GM23338 (cell line): ENCODE measurements around the gene SH3GL3. TPM values are rescaled to one million over a fixed set of nuclear protein-coding genes. Genes with fewer than 3 reads are reported as not detected.

Source experiments
- ATAC-seq: fragments of 200-7000 bp; cut with Tn5 transposase; 3 replicates; pipeline ENCODE4 v1.9.1; 2020
- DNase-seq: peaks from one replicate; pipeline ENCODE4 v3.0.0-alpha.2; 2015; ENCODE audit warnings: low spot score
- H2AFZ ChIP-seq: fragments of 200-600 bp; sonication (generic); 2 replicates; pipeline ENCODE4 v1.8.0; 2016; ENCODE audit warnings: antibody characterized with exemption, mild to moderate bottlenecking, moderate library complexity
- H3F3A ChIP-seq: fragments of 200-600 bp; sonication (generic); replicated peaks from 2 replicates; pipeline ENCODE4 v1.8.0; 2017; ENCODE audit warnings: antibody characterized with exemption, mixed run types, low read depth
- H3K27ac ChIP-seq: fragments of 200-600 bp; sonication (generic); 2 replicates; pipeline ENCODE4 v1.6.1; 2016; ENCODE audit warnings: low read depth
- H3K27me3 ChIP-seq: fragments of 200-600 bp; sonication (generic); 2 replicates; pipeline ENCODE4 v1.8.0; 2016; ENCODE audit warnings: mild to moderate bottlenecking, mixed run types, moderate library complexity; ENCODE audit not compliant: insufficient read depth
- H3K36me3 ChIP-seq: fragments of 200-600 bp; sonication (generic); 2 replicates; pipeline ENCODE4 v1.8.0; 2016; ENCODE audit warnings: mild to moderate bottlenecking; ENCODE audit not compliant: insufficient read depth
- H3K4me1 ChIP-seq: fragments of 200-600 bp; sonication (generic); 2 replicates; pipeline ENCODE4 v1.8.0; 2016; ENCODE audit warnings: mild to moderate bottlenecking, moderate library complexity; ENCODE audit not compliant: insufficient read depth
- H3K4me2 ChIP-seq: fragments of 200-600 bp; sonication (generic); 2 replicates; pipeline ENCODE4 v1.7.1; 2017; ENCODE audit warnings: mixed run types
- H3K4me3 ChIP-seq: fragments of 200-600 bp; sonication (generic); 2 replicates; pipeline ENCODE4 v1.6.1; 2016; ENCODE audit warnings: mixed run types
- H3K79me2 ChIP-seq: fragments of 200-600 bp; sonication (generic); replicated peaks from 2 replicates; pipeline ENCODE4 v1.8.0; 2017; ENCODE audit warnings: mild to moderate bottlenecking; ENCODE audit not compliant: insufficient read depth
- H3K9me2 ChIP-seq: fragments of 200-600 bp; sonication (generic); 2 replicates; pipeline ENCODE4 v1.8.0; 2017; ENCODE audit not compliant: insufficient read depth
- H4K20me1 ChIP-seq: fragments of 200-600 bp; sonication (generic); replicated peaks from 2 replicates; pipeline ENCODE4 v1.8.0; 2017; ENCODE audit warnings: mild to moderate bottlenecking; ENCODE audit not compliant: insufficient read depth
- H3K27ac Mint-ChIP-seq: 2 replicates; pipeline ENCODE4 v1.8.0; 2020; ENCODE audit warnings: inconsistent platforms, mild to moderate bottlenecking, moderate library complexity, mixed read lengths
- H3K27me3 Mint-ChIP-seq: 3 replicates; pipeline ENCODE4 v1.8.0; 2022; ENCODE audit warnings: low read depth, mild to moderate bottlenecking, moderate library complexity, mixed read lengths, inconsistent platforms; ENCODE audit not compliant: insufficient read depth, poor library complexity
- H3K36me3 Mint-ChIP-seq: 3 replicates; pipeline ENCODE4 v1.8.0; 2021; ENCODE audit warnings: low read depth, mild to moderate bottlenecking, inconsistent platforms, moderate library complexity, mixed read lengths
- H3K4me1 Mint-ChIP-seq: 3 replicates; pipeline ENCODE4 v1.8.0; 2020; ENCODE audit warnings: mild to moderate bottlenecking, inconsistent platforms, mixed read lengths
- H3K4me3 Mint-ChIP-seq: 3 replicates; pipeline ENCODE4 v1.8.0; 2021; ENCODE audit warnings: moderate library complexity, mild to moderate bottlenecking, inconsistent platforms, mixed read lengths
- H3K9me3 Mint-ChIP-seq: 3 replicates; pipeline ENCODE4 v1.8.0; 2020; ENCODE audit warnings: moderate library complexity, mild to moderate bottlenecking, inconsistent platforms, mixed read lengths
- CREB1 ChIP-seq: fragments of 250-450 bp; sonication (Bioruptor Pico); IDR thresholded peaks from 2 replicates; pipeline ENCODE4 v1.5.0; 2020; ENCODE audit warnings: low read depth, mild to moderate bottlenecking, moderate library complexity
- STAT1 ChIP-seq: IDR thresholded peaks from one replicate; pipeline ENCODE4 v1.6.1; 2016; ENCODE audit warnings: antibody characterized with exemption; ENCODE audit not compliant: unreplicated experiment
- polyA plus RNA-seq: library from polyadenylated mRNA; unstranded; fragments of >200 nt; fragmentation: Nextera tagmentation; extraction: Ambion mirVana; gene quantifications from 2 replicates; pipeline ENCODE4 v1.2.1, GENCODE V29; 2016
- total RNA-seq: library from RNA; depleted of rRNA; stranded (reverse); fragments of >200 nt; shearing (Covaris generic); gene quantifications from 2 replicates; pipeline ENCODE4 v1.2.3, GENCODE V29; 2014
- TF ChIP-seq, protein P1 (sequence below): fragments of 250-450 bp; sonication (Bioruptor Pico); IDR thresholded peaks from 2 replicates; pipeline ENCODE4 v1.5.0; 2020; ENCODE audit warnings: mild to moderate bottlenecking, moderate library complexity
- TF ChIP-seq, protein P2 (sequence below): IDR thresholded peaks from 2 replicates; pipeline ENCODE4 v1.6.1; 2016; ENCODE audit warnings: antibody characterized with exemption
- TF ChIP-seq, protein P3 (sequence below): IDR thresholded peaks from one replicate; pipeline ENCODE4 v1.6.1; 2018; ENCODE audit warnings: antibody characterized with exemption; ENCODE audit not compliant: unreplicated experiment

The SH3GL3 gene
- total and polyA plus RNA-seq, 2 experiments from 2014 or later, result 15.9 to 21.1 TPM

GRCh38 chr15:83474578-83474977 is 27.4 kb downstream of the SH3GL3 start:
- no peaks in the 10 kb centered on the region for H4K20me1 ChIP-seq
- H3K4me3 Mint-ChIP-seq, result no peak overlapping the region
- peaks cover 8% of the 10 kb centered on the region; the same call in 1 of the 3 replicates for H3K36me3 Mint-ChIP-seq
- no peaks in the 10 kb centered on the region for H3K27me3 Mint-ChIP-seq
- H3K27ac Mint-ChIP-seq, result peak overlapping the region; percentile 6; the same call in 1 of the 2 replicates
- no peak overlapping the region for H3K4me2 ChIP-seq
- H2AFZ ChIP-seq, result no peak overlapping the region
- H3K9me3 Mint-ChIP-seq, result peaks cover 7% of the 10 kb centered on the region; the same call in 2 of the 3 replicates
- H3K4me3 ChIP-seq, result no peak overlapping the region
- H3K4me1 Mint-ChIP-seq, result peaks cover 24% of the 10 kb centered on the region
- ATAC-seq (no peak), DNase-seq (no peak)
- H3K79me2 ChIP-seq, result no peaks in the 10 kb centered on the region
- TF ChIP-seq STAT1 (no peak), CREB1 (no peak)
- TF ChIP-seq, protein P1, sequence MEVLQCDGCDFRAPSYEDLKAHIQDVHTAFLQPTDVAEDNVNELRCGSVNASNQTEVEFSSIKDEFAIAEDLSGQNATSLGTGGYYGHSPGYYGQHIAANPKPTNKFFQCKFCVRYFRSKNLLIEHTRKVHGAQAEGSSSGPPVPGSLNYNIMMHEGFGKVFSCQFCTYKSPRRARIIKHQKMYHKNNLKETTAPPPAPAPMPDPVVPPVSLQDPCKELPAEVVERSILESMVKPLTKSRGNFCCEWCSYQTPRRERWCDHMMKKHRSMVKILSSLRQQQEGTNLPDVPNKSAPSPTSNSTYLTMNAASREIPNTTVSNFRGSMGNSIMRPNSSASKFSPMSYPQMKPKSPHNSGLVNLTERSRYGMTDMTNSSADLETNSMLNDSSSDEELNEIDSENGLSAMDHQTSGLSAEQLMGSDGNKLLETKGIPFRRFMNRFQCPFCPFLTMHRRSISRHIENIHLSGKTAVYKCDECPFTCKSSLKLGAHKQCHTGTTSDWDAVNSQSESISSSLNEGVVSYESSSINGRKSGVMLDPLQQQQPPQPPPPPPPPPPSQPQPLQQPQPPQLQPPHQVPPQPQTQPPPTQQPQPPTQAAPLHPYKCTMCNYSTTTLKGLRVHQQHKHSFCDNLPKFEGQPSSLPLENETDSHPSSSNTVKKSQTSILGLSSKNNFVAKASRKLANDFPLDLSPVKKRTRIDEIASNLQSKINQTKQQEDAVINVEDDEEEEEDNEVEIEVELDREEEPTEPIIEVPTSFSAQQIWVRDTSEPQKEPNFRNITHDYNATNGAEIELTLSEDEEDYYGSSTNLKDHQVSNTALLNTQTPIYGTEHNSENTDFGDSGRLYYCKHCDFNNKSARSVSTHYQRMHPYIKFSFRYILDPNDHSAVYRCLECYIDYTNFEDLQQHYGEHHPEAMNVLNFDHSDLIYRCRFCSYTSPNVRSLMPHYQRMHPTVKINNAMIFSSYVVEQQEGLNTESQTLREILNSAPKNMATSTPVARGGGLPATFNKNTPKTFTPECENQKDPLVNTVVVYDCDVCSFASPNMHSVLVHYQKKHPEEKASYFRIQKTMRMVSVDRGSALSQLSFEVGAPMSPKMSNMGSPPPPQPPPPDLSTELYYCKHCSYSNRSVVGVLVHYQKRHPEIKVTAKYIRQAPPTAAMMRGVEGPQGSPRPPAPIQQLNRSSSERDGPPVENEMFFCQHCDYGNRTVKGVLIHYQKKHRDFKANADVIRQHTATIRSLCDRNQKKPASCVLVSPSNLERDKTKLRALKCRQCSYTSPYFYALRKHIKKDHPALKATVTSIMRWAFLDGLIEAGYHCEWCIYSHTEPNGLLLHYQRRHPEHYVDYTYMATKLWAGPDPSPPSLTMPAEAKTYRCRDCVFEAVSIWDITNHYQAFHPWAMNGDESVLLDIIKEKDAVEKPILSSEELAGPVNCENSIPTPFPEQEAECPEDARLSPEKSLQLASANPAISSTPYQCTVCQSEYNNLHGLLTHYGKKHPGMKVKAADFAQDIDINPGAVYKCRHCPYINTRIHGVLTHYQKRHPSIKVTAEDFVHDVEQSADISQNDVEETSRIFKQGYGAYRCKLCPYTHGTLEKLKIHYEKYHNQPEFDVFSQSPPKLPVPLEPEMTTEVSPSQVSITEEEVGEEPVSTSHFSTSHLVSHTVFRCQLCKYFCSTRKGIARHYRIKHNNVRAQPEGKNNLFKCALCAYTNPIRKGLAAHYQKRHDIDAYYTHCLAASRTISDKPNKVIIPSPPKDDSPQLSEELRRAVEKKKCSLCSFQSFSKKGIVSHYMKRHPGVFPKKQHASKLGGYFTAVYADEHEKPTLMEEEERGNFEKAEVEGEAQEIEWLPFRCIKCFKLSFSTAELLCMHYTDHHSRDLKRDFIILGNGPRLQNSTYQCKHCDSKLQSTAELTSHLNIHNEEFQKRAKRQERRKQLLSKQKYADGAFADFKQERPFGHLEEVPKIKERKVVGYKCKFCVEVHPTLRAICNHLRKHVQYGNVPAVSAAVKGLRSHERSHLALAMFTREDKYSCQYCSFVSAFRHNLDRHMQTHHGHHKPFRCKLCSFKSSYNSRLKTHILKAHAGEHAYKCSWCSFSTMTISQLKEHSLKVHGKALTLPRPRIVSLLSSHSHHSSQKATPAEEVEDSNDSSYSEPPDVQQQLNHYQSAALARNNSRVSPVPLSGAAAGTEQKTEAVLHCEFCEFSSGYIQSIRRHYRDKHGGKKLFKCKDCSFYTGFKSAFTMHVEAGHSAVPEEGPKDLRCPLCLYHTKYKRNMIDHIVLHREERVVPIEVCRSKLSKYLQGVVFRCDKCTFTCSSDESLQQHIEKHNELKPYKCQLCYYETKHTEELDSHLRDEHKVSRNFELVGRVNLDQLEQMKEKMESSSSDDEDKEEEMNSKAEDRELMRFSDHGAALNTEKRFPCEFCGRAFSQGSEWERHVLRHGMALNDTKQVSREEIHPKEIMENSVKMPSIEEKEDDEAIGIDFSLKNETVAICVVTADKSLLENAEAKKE, result no peak
- TF ChIP-seq, protein P2, sequence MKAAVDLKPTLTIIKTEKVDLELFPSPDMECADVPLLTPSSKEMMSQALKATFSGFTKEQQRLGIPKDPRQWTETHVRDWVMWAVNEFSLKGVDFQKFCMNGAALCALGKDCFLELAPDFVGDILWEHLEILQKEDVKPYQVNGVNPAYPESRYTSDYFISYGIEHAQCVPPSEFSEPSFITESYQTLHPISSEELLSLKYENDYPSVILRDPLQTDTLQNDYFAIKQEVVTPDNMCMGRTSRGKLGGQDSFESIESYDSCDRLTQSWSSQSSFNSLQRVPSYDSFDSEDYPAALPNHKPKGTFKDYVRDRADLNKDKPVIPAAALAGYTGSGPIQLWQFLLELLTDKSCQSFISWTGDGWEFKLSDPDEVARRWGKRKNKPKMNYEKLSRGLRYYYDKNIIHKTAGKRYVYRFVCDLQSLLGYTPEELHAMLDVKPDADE, result no peak
- TF ChIP-seq, protein P3, sequence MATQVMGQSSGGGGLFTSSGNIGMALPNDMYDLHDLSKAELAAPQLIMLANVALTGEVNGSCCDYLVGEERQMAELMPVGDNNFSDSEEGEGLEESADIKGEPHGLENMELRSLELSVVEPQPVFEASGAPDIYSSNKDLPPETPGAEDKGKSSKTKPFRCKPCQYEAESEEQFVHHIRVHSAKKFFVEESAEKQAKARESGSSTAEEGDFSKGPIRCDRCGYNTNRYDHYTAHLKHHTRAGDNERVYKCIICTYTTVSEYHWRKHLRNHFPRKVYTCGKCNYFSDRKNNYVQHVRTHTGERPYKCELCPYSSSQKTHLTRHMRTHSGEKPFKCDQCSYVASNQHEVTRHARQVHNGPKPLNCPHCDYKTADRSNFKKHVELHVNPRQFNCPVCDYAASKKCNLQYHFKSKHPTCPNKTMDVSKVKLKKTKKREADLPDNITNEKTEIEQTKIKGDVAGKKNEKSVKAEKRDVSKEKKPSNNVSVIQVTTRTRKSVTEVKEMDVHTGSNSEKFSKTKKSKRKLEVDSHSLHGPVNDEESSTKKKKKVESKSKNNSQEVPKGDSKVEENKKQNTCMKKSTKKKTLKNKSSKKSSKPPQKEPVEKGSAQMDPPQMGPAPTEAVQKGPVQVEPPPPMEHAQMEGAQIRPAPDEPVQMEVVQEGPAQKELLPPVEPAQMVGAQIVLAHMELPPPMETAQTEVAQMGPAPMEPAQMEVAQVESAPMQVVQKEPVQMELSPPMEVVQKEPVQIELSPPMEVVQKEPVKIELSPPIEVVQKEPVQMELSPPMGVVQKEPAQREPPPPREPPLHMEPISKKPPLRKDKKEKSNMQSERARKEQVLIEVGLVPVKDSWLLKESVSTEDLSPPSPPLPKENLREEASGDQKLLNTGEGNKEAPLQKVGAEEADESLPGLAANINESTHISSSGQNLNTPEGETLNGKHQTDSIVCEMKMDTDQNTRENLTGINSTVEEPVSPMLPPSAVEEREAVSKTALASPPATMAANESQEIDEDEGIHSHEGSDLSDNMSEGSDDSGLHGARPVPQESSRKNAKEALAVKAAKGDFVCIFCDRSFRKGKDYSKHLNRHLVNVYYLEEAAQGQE, result no peak
- no peaks in the 10 kb centered on the region for H3K36me3 ChIP-seq
- no peak overlapping the region for H3K27ac ChIP-seq
- no peaks in the 10 kb centered on the region for H3K9me2 ChIP-seq
- peaks cover 17% of the 10 kb centered on the region for H3K4me1 ChIP-seq
- no peaks in the 10 kb centered on the region for H3F3A ChIP-seq
- H3K27me3 ChIP-seq, result no peaks in the 10 kb centered on the region
